GM12878 (cell line): ENCODE measurements around the gene EIF4E1B. TPM values are rescaled to one million over a fixed set of nuclear protein-coding genes. Genes with fewer than 3 reads are reported as not detected.

Source experiments
- ATAC-seq: fragments of 200-7000 bp; cut with Tn5 transposase; 3 replicates; pipeline ENCODE4 v1.9.1; 2020; ENCODE audit warnings: mild to moderate bottlenecking, moderate library complexity
- BruUV-seq: library from RNA; stranded (reverse); fragments of 400-500 nt; replicated peaks from 2 replicates; lab custom pipeline; 2021; lab: Mats Ljungman, UMichigan
- CTCF ChIA-PET: fragments of 300-600 bp; sonication (Branson Sonifier 250); formaldehyde crosslinking; extraction: SDS; loops from one replicate; lab custom pipeline; 2021; ENCODE audit warnings: inconsistent platforms; lab: Yijun Ruan, JAX
- POLR2A ChIA-PET: fragments of 350-600 bp; formaldehyde crosslinking; extraction: SDS; loops from one replicate; lab custom pipeline; 2021; ENCODE audit warnings: inconsistent platforms; lab: Charles Lee
- RAD21 ChIA-PET: fragments of 300-600 bp; sonication (Branson Sonifier 250); formaldehyde crosslinking; loops from one replicate; lab custom pipeline; 2023; ENCODE audit warnings: antibody characterized with exemption; ENCODE audit not compliant: unreplicated experiment; lab: Charles Lee
- SMC1A ChIA-PET: fragments of 300-600 bp; sonication (Branson Sonifier 250); formaldehyde crosslinking; loops from one replicate; lab custom pipeline; 2023; ENCODE audit not compliant: unreplicated experiment, uncharacterized antibody; lab: Charles Lee
- DNase-seq: peaks from one replicate; pipeline ENCODE4 v3.0.0-alpha.2; 2011; ENCODE audit warnings: low read depth, low spot score
- FAIRE-seq: peaks from 3 replicates; lab custom pipeline; 2011; peaks lifted over from hg19 to GRCh38; lab: Jason Lieb, UNC
- H2AFZ ChIP-seq: 2 replicates; pipeline ENCODE4 v1.6.0; 2011; ENCODE audit warnings: low read depth, low read length, control low read depth; ENCODE audit not compliant: control insufficient read depth
- H3K27ac ChIP-seq: 2 replicates; pipeline ENCODE4 v1.5.1; 2011; ENCODE audit warnings: control low read depth; ENCODE audit not compliant: control insufficient read depth, insufficient read depth
- H3K27me3 ChIP-seq, 2 experiments: replicated peaks in 1 of 2; 2 replicates each; pipeline versions ENCODE4 v1.6.0 to v1.6.1; 2011; ENCODE audit warnings: low read length in 1 of 2; ENCODE audit not compliant: control insufficient read depth in 2 of 2, insufficient read depth in 2 of 2
- H3K36me3 ChIP-seq, 2 experiments: 2 replicates each; pipeline ENCODE4 v1.5.1; 2011; ENCODE audit warnings: low read length in 1 of 2; ENCODE audit not compliant: control insufficient read depth in 2 of 2, insufficient read depth in 2 of 2
- H3K4me1 ChIP-seq: 2 replicates; pipeline ENCODE4 v1.6.1; 2011; ENCODE audit warnings: mild to moderate bottlenecking, low read length, moderate library complexity, mixed read lengths; ENCODE audit not compliant: control insufficient read depth, insufficient read depth
- H3K4me2 ChIP-seq: 2 replicates; pipeline ENCODE4 v1.6.0; 2011; ENCODE audit warnings: control low read depth; ENCODE audit not compliant: control insufficient read depth, insufficient read depth
- H3K4me3 ChIP-seq: fragments of 200-600 bp; sonication (generic); 2 replicates; pipeline ENCODE4 v1.5.1; 2016
- H3K79me2 ChIP-seq: 2 replicates; pipeline ENCODE4 v1.6.0; 2011; ENCODE audit warnings: low read length; ENCODE audit not compliant: control insufficient read depth, insufficient read depth
- H3K9ac ChIP-seq: 2 replicates; pipeline ENCODE4 v1.8.0; 2011; ENCODE audit warnings: low read length, control low read depth, mixed read lengths; ENCODE audit not compliant: control insufficient read depth, insufficient read depth
- H3K9me3 ChIP-seq: replicated peaks from 3 replicates; pipeline ENCODE4 v1.5.1; 2011; ENCODE audit warnings: mild to moderate bottlenecking, low read length; ENCODE audit not compliant: control insufficient read depth, insufficient read depth
- H4K20me1 ChIP-seq: 2 replicates; pipeline ENCODE4 v1.6.0; 2011; ENCODE audit not compliant: control insufficient read depth, insufficient read depth
- BCLAF1 ChIP-seq: fragments of 450-650 bp; IDR thresholded peaks from 2 replicates; pipeline ENCODE4 v1.6.1; 2017; ENCODE audit warnings: antibody characterized with exemption, mild to moderate bottlenecking, moderate library complexity
- CBX5 ChIP-seq: sonication (generic); IDR thresholded peaks from 2 replicates; pipeline ENCODE4 v1.6.1; 2016; ENCODE audit warnings: low read depth, moderate library complexity, mild to moderate bottlenecking, inconsistent platforms
- KAT2A ChIP-seq: conservative IDR thresholded peaks from 2 replicates; pipeline ENCODE4 v1.6.1; 2011; ENCODE audit warnings: low read depth, low read length; ENCODE audit not compliant: control insufficient read depth
- NR2C2 ChIP-seq: IDR thresholded peaks from 2 replicates; pipeline ENCODE4 v1.6.1; 2011; ENCODE audit warnings: borderline replicate concordance, low read depth; ENCODE audit not compliant: control insufficient read depth, insufficient read length
- ZNF687 ChIP-seq: fragments of 450-650 bp; IDR thresholded peaks from 2 replicates; pipeline ENCODE4 v1.6.1; 2017; ENCODE audit warnings: mild to moderate bottlenecking, moderate library complexity
- WGBS: methylation state at CpG from one replicate; pipeline ENCODE4 v1.1.6; 2016; ENCODE audit warnings: low lambda C conversion rate; ENCODE audit not compliant: insufficient replicate concordance, insufficient coverage; ENCODE audit errors: missing lambda C conversion rate; 5-methylcytosine and 5-hydroxymethylcytosine counted together
- in situ Hi-C: fragments of 300-500 bp; cut with MboI; formaldehyde crosslinking; loops from 9 replicates; pipeline ENCODE4 v1.14.3; 2018; ENCODE audit warnings: mixed read lengths
- intact Hi-C: fragments of 100-400 bp; cut with micrococcal nuclease; formaldehyde crosslinking; loops from one replicate; pipeline ENCODE4 v1.14.2; 2022; ENCODE audit not compliant: unreplicated experiment
- polyA plus RNA-seq, 11 experiments: library from polyadenylated mRNA; depleted of rRNA in 4 of 11; unstranded in 6 of 11; stranded (reverse) in 5 of 11; fragments of >200 nt; fragmentation: Nextera tagmentation in 4 of 11; fragmentation: Illumina TruSeq in 1 of 11; extraction: Ambion mirVana in 4 of 11; extraction: Trizol in 1 of 11; gene quantifications; 1 replicate in 1 of 11; 2 replicates in 10 of 11; pipeline versions ENCODE4 v1.2.1 to v1.2.3, GENCODE V29; 2011 to 2016; ENCODE audit warnings: inconsistent platforms in 2 of 11, missing spikeins in 2 of 11, low read depth in 1 of 11
- total RNA-seq, 4 experiments: library from RNA; depleted of rRNA in 3 of 4; stranded (reverse); fragments of >200 nt in 3 of 4; fragmentation: Illumina TruSeq in 1 of 4; extraction: Trizol in 1 of 4; gene quantifications; 2 replicates each; pipeline versions ENCODE4 v1.2.1 to v1.2.3, GENCODE V29; 2013 to 2021

Gene EIF4E1B
- total and polyA plus RNA-seq, 10 of the 15 experiments (the other 5 are each of a cell fraction or from before 2014, with no cell fraction given) = not detected

DNA sequence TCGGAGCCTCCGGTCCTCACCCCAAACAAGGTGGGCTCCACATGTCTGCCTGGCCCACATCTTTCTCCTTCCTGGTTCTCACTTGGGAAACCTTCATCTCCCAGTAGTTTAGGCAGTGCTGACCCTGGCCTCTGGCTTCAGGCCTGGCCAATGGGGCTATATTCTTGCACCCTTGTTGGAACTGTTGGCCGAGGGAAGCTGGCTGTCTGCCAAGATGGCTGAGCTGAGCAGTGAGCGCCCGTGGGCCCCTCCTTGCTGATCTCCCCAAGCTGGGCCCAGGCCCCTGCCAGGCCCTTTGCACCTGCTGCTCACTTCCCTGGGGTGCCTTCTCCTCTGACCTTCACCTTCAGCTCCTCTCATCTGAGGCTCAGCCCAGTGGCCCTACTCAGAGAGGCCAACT, 48.1 kb downstream of the EIF4E1B start:
- no peak overlapping the region for H3K4me3 ChIP-seq
- no peaks in the 10 kb centered on the region for H4K20me1 ChIP-seq
- no peaks in the 10 kb centered on the region for H3K4me1 ChIP-seq
- H2AFZ ChIP-seq = no peak overlapping the region
- no peaks in the 10 kb centered on the region for H3K36me3 ChIP-seq
- ChIA-PET CTCF (interaction anchor here (0.8 kb wide), 1 partner anchor 18 kb away, joined by 3 read pairs; no protein-coding TSS in a partner anchor), SMC1A (no interaction called here), POLR2A (no interaction called here), RAD21 (interaction anchor here (1.3 kb wide), 1 partner anchor 18 kb away, joined by 3 read pairs; no protein-coding TSS in a partner anchor)
- DNase-seq = no peak
- H3K79me2 ChIP-seq = no peaks in the 10 kb centered on the region
- no TSS peak for BruUV-seq
- FAIRE-seq = no peak
- in situ Hi-C loops (no loop called here), intact Hi-C loops (no loop called here)
- peaks cover 5% of the 10 kb centered on the region in 2 experiments; a peak in 2 of 4 replicates for H3K27me3 ChIP-seq
- no peak overlapping the region for H3K27ac ChIP-seq
- TF ChIP-seq CBX5 = no peak
- TF ChIP-seq NR2C2 = no peak
- no peak for TF ChIP-seq BCLAF1
- no peak for TF ChIP-seq ZNF687
- TF ChIP-seq KAT2A = no peak
- no peak overlapping the region for H3K4me2 ChIP-seq
- no peak overlapping the region for H3K9ac ChIP-seq
- WGBS = 74% methylated on average over 5 of the region's 5 CpGs
- H3K9me3 ChIP-seq = no peaks in the 10 kb centered on the region
- no peak for ATAC-seq
